GM10847 (cell line): ENCODE data around the gene PVRIG.
"Not testable (repeated sequence)": the region's sequence is repeated elsewhere in the genome, so short reads cannot be mapped to it uniquely, and the experiment has no call there.

ENCODE experiments used
- POLR2A ChIP-seq: IDR thresholded peaks from 2 replicates; pipeline ENCODE4 v1.6.1; 2011; ENCODE audit not compliant: insufficient read length; ENCODE audit errors: extremely low read depth

Gene PVRIG

DNA sequence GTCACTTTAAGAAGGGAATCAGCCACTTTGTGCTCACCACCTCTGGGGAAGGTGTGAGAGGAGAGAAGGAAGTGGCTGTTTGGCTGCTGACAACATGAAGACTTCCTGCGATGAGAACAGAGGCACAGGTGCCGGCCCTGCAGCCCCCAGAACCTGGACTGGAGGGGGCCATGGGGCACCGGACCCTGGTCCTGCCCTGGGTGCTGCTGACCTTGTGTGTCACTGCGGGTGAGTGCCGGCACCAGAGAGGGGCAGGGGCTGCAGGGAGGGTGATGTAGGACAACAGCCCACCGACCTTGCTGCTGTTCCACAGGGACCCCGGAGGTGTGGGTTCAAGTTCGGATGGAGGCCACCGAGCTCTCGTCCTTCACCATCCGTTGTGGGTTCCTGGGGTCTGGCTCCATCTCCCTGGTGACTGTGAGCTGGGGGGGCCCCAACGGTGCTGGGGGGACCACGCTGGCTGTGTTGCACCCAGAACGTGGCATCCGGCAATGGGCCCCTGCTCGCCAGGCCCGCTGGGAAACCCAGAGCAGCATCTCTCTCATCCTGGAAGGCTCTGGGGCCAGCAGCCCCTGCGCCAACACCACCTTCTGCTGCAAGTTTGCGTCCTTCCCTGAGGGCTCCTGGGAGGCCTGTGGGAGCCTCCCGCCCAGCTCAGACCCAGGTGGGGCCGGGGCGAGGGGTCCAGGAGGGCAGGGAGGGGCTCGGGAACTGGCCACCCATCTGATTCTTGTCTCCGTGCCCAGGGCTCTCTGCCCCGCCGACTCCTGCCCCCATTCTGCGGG lies at the start of gene PVRIG:
Gene PVRIG (plus strand): TSS at position 149 of the 785 bp plus-strand sequence. CDS start 22 bp downstream, at position 171.
- not testable (repeated sequence) for TF ChIP-seq POLR2A

- TF ChIP-seq POLR2A: no peak
These were observed 49.5 kb upstream of the PVRIG start for GRCh38 chr7:100170101-100170897.

DNA sequence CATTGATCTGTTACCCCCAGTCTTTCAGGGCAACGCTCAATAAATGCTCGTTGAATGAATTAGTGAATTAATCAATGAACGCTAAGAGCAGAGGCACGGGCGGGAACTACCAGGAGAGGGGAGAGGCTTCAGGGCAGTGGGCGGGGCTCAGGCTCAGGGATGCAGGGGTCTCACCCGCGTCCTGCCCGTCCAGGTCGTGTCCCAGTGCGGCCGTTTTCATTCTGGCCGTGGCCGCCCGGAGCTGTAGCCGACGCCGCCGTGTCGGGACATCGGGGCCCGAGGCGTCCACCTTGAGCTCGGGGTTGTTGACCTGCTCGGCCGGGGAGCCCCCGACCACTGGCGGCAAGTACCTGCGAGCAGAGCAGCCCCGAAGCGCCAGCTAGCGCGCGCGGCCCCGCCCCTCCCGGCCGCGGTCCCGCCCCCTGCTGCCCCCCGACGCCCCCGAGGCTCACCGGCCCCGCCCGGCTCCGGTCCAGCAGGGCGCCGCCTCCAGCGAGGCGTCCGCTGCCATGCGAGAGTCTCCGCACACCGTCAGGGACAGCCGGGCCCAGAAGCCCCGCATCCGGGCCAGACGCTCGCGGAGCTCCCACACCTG lies 48.6 kb upstream of the PVRIG start:
- TF ChIP-seq POLR2A: no peak

- TF ChIP-seq POLR2A: no peak
These were observed 47.9 kb upstream of the PVRIG start for GRCh38 chr7:100171840-100172239.

DNA sequence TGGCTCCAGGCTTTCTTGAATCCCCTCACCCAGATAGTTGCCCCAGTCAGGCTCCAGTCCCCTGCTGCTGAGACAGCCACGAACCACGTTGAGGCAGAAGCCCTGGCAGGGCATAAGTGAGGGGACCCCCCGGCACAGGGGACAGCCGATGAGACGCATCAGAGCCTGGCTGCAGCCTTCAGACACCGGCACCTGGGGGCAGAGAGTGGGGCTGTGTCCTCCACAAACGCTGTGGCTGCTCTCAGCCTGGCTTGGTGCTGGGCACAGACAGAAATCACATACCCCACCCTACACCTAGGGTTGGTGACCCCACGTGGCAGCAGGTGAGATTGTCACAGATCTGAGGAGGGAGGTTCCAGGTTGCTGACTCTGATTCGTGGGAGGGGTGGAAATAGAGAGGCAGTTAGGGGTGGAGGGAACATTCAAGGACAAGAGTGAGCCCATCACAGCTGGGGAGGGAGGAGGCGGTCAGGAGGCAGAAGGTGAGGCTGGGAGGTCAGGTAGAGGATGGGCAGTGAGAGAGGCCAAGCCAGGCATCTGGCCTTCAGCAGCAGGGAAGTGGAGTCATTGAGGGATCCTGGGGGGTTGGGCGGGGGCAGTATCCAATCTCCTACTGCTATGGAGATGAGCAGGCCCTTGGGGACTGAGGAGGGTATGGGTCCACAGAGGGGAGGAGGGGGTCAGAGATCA lies 45.8 kb upstream of the PVRIG start:
- no peak for TF ChIP-seq POLR2A

GRCh38 chr7:100174582-100174981 lies 45.2 kb upstream of the PVRIG start:
- no peak for TF ChIP-seq POLR2A

DNA sequence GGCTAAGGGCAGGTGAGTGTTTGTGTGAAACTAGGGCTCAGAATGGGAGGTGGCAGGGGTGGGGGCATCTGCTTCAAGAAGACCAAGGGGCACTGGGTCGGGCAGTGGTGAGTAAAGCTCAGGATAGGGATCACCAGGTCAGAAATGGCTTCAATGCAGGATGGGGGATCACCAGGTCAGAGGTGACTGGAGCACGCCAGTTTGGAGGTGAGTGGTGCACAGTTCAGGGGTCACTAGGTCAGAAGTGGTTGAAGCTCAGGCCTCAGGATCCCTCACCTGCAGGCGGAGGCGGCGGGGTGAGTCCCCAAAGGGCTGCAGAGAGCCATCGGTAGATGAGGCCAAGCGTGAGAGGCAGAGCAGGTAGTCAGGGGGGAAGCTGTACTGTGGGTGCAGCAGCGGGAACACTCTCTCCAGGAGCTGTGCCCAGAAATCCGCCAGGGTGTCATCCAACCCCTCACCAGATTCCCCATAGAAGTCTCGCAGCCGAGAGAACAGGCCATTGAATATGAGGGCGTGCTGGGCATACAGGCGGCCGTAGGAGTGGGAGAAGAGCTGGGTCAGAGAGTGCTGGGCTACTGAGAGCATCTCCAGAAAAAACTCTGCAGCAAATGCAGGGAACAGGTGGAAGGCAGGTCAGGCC lies 44.3 kb upstream of the PVRIG start:
- TF ChIP-seq POLR2A: no peak

DNA sequence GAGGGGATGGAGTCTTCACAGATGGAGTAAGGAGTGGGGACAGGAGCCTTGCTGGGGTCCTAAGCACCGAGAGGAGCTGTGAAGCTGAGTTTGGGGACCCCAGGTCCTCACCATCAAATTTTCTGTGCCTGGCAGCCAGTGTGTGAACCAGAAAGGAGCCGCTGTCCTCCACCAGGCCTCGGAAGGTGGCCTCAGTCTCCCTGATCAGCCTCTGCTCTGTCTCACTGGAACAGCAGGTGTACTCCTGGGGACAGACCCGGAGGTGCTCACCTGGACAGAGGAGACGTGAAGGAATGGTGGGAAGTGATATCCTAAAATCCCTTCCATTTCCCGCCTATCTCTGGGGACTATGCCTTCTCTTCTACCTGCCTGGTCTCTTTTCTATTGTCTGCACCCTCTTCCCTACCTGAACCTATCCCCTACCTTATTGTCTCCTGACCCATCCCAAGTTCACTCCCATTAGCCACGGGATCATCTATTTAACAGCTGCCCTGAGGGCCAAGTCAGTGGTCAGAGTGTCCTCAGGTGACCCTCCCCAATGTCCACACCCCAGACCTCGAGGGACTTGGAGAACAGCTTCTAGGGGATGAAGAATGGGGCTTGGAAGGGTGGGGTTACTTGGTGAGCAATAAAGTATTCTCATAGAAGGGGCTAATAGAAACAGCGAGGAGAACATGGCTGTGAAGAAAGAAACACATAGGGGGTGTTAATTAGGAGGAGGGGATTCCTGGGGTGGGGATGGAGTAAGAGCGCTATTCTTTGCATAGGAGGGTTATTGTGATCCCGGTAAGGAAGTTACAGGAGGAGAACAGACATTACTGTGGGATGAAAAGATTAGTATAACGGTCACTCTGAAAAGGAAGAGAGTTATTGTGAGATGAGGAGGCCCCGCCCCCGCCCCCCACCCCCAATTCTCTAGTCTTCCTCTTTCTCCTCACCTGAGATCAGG lies 43.4 kb upstream of the PVRIG start:
- TF ChIP-seq POLR2A: no peak

DNA sequence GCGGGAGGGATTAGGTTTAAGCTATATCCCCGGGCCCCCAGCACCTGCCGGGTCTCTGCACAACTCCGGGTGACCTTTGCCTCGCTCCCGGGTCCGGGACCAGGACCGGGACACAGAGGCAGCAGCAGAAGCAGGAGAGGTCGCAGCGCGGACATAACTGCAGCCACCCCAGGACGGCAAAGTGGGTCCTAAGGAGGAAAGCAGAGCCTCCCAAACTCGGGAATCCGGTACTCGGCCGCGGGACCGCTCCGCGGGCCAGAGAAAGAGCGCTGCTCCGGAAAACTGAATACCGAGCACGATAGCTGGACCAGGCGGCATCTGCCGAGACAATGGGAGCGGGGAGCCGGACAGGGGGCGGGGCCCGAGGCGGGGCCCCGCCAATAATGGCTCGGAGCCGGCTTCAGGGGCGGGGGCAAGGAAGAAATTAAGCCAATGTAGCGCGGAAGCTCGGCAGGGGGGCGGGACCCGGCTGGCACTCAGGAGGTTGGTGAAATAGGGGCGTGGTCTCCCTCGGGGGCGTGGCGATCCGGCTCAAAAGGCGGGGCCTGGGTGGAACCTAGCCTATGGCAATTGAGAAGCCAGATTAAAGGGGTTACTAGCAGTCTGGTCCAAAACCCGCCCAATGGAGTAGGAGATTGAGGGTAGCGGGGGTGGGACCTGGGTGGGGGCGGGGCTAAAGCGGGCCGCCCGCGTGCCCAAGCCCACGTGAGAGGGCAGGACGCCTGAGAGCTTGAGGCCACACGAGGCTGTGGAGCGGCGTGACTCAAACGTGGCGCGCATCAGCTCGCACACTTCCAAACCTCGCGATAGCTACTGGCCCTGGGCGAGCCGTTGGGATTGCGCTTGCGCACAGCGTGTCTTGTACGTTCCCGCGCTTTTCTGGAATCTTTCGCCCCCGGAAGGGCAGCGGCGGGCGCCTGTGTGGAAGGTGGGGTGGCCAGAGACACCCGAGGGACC lies 42.4 kb upstream of the PVRIG start, which contains the start of the genes GPC2 and STAG3:
Gene GPC2 (minus strand): TSS at position 337 of the 957 bp plus-strand sequence. CDS start 182 bp downstream, at position 155.
Gene STAG3 (plus strand): TSS at position 874 of the 957 bp plus-strand sequence. CDS start 2,639 bp downstream, outside the sequence.
- TF ChIP-seq POLR2A: no peak

DNA sequence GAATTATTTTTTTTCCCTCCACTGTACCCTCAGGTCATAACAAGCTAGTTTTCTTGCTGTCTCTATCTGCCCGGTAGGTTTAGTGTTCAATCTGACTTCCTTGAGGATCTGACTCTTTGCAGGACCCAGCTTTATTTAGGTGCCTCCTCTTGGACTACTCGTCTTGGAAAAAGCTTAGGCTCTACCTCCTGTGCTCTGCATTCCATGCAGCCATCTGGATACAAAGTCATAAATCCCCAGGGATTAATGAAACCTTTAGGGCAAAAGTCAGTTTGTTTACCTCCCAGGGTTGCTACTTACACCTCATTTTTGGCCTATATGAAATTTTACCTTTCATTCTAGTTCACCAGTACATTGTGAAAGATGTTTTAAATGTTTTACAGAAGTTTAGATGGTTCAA lies 34.0 kb upstream of the PVRIG start:
- TF ChIP-seq POLR2A: no peak

DNA sequence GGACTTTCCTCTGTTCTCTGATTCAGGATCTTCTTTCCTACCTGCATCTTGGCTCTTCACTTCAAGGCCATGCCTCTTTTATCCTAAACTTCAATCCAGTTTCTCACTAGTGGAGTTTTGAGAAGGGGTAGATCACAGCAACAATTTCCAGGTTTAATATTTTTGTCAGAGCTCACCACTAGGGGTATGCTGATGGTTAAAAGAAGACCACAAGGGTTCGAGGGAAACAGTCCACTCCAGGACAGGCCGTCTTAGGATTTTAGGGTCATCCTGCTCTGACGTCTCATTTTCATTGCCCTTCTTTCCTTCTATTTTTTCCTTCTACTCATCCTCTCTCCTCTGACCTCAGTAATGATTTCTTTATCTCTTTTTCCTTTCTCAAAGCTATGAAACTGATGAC lies 30.7 kb upstream of the PVRIG start:
- no peak for TF ChIP-seq POLR2A

- TF ChIP-seq POLR2A: no peak
These were observed 29.6 kb upstream of the PVRIG start for GRCh38 chr7:100190048-100190711.
